ENCODE results near the gene OSBP2.

The OSBP2 gene

DNA sequence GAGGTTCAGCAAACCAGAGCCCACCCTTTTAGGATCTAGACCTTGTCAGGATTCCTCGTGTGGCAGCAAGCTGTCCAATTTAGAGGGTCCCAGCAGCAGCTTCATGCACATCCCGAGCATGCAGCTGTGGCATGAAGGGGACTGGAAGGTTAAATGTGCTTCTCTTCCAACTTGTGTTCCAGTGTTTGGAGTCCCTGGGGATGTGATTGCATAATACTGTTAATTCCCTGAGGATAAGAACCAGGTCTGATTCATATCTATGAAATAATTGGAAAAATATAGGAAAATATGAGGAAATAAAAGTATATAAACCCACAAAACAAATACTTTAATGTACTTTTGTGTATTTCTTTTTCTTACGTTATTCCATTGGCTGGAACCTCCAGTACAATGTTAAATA is 143.4 kb downstream of the OSBP2 start:
- DNase-seq (ENCODE audit: extremely low read depth, low read depth) = no peak
- TF ChIP-seq, protein P1, sequence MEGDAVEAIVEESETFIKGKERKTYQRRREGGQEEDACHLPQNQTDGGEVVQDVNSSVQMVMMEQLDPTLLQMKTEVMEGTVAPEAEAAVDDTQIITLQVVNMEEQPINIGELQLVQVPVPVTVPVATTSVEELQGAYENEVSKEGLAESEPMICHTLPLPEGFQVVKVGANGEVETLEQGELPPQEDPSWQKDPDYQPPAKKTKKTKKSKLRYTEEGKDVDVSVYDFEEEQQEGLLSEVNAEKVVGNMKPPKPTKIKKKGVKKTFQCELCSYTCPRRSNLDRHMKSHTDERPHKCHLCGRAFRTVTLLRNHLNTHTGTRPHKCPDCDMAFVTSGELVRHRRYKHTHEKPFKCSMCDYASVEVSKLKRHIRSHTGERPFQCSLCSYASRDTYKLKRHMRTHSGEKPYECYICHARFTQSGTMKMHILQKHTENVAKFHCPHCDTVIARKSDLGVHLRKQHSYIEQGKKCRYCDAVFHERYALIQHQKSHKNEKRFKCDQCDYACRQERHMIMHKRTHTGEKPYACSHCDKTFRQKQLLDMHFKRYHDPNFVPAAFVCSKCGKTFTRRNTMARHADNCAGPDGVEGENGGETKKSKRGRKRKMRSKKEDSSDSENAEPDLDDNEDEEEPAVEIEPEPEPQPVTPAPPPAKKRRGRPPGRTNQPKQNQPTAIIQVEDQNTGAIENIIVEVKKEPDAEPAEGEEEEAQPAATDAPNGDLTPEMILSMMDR (IDR thresholded peaks at IDR 0.05; ENCODE audit: low read depth, low read length, missing control alignments) = no peak
- H3K4me3 ChIP-seq (replicated peaks; ENCODE audit: low read depth, low read length) = no peak overlapping the region

DNA sequence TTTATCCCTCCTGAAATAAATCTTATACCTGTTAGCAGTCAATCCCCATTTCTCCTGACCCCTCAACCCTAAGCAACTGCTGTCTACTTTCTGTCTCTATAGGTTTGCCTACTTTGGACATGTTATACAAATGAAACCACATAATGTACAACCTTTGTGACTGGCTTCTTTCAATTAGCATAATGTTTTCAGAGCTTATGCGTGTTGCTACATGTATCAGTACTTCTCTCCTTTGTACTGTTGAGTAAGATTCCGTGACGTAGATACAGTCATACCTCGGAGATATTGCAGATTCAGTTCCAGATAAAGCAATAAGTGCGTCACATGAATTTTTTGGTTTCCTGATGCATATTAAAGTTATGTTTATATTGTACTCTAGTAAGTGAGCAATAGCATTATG is 146.6 kb downstream of the OSBP2 start:
- DNase-seq (ENCODE audit: extremely low read depth, low read depth) = no peak
- no peak overlapping the region for H3K4me3 ChIP-seq (replicated peaks; ENCODE audit: low read depth, low read length)
- TF ChIP-seq, protein P1 (IDR thresholded peaks at IDR 0.05; ENCODE audit: low read depth, low read length, missing control alignments) = no peak

DNA sequence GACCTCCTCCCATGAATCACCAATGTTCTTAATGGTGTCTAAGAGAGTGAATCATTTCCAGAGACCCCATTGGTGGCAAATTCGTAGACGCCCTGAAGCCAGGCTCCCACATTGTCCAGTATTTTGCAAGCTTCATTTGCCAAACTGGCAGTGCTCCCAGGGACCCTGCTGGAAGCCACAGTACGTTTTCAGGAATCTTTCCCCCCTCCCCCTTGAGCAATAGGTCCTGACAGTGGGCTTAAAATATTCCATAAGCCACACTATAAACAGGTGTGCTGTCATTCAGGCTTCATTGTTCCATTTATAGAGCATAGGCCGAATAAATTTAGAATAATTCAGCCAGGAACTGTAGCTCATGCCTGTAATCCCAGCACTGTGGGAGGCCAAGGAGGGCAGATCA is 148.6 kb downstream of the OSBP2 start:
- no peak overlapping the region for H3K4me3 ChIP-seq (replicated peaks; ENCODE audit: low read depth, low read length)
- TF ChIP-seq, protein P1 (IDR thresholded peaks at IDR 0.05; ENCODE audit: low read depth, low read length, missing control alignments) = no peak
- DNase-seq (ENCODE audit: extremely low read depth, low read depth) = no peak

DNA sequence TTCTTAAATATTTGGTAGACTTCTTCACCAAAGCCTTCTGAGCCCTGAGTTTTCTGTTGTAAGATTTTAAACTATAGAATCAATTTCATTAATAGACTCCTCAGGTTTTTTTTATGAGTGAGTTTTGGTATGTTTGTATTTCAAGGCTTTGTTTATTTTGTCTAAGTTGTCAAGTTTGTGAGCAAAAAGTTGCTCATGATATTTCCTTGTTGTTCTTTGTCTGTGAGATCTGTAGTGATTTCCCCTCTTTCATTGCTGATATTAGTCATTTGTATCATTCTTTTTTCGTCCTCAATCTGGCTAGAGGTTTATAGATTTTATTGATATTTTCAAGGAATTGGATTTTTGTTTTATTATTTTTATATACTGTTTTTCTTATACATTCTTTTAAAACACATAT is 152.9 kb downstream of the OSBP2 start:
- TF ChIP-seq, protein P1 (IDR thresholded peaks at IDR 0.05; ENCODE audit: low read depth, low read length, missing control alignments) = no peak
- DNase-seq (ENCODE audit: extremely low read depth, low read depth) = no peak
- no peak overlapping the region for H3K4me3 ChIP-seq (replicated peaks; ENCODE audit: low read depth, low read length)

DNA sequence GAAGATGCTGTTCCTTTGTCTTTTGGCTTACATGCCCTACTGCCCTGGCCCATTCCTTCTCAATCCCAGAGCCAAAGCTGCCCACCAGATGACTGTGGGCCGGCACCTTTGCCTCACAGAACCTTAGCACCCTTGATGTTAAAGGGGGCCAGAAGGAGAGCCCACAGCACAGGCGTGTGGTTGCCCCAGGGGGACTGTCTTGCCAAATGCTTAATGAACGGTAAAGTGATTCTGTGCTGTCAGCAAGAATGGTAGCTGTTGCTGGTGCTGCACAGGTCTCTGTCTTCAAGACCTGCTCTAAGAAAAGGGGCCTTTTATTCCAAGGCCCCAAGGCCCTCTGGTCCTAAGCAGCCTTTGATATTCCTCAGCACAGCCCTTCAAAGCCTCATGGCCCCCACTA is 160.6 kb downstream of the OSBP2 start:
- no peak overlapping the region for H3K4me3 ChIP-seq (replicated peaks; ENCODE audit: low read depth, low read length)
- TF ChIP-seq, protein P1 (IDR thresholded peaks at IDR 0.05; ENCODE audit: low read depth, low read length, missing control alignments) = no peak
- DNase-seq (ENCODE audit: extremely low read depth, low read depth) = no peak

DNA sequence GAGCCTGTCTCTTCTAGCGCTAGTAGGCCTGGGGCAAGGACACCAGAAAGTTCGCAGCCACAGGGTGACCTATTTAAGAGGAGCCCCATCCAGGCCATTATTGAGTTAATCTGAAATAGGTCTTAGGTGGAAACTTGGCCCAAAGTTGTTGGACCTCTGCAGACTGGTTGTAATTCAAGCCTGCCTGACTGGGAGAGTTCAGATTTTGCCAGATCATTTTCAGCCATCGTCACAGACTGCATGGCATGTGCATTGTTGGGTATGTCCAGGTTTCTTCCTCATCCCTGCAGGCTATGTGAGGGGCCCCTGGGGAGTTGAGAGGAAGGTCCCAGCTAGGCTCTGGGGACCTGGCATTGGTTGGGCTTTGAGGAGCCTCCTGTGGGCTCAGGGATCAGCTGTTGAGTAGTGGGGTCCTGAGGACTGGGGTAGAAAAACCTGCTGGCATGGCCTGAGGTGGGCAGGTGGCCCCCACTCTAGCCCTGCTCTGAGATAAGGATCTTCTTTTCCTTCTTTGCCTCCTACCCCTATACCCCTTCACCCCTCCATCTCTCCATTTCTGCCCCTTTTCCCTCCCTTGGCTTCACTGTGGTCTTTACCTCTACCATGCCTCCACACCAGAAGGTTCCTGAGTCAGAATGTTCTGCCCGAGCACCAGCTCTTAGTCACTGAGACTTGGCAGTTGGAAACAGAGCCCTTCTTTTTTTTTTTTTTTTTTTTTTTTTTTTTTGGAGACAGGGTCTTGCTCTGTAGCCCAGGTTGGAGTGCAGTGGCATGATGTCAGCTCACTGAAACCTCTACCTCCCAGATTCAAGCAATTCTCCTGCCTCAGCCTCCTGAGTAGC is 161.2 kb downstream of the OSBP2 start:
- TF ChIP-seq, protein P1 (IDR thresholded peaks at IDR 0.05; ENCODE audit: low read depth, low read length, missing control alignments) = no peak
- DNase-seq (ENCODE audit: extremely low read depth, low read depth) = no peak
- no peak overlapping the region for H3K4me3 ChIP-seq (replicated peaks; ENCODE audit: low read depth, low read length)

Measured in HFF-Myc (cell line).